Breast epithelium (tissue), 4 donors: ENCODE measurements around the gene GPC3. TPM values are rescaled to one million over a fixed set of nuclear protein-coding genes. Genes with fewer than 3 reads are reported as not detected.

Source experiments
- DNase-seq, 2 donors: peaks; one replicate each; pipeline ENCODE4 v3.0.0-alpha.2; 2019; ENCODE audit warnings: low spot score in 2 of 2
- H3K27ac ChIP-seq, 2 donors: fragments of 200-600 bp; sonication (generic) in 1 of 2; one replicate each; pipeline ENCODE4 v1.5.1; 2016 to 2019; ENCODE audit warnings: mild to moderate bottlenecking in 1 of 2
- H3K27me3 ChIP-seq, 2 donors: fragments of 200-600 bp; sonication (generic) in 1 of 2; one replicate each; pipeline versions ENCODE4 v1.5.1 to v1.6.0; 2017 to 2019; ENCODE audit warnings: control low read depth in 1 of 2, mild to moderate bottlenecking in 1 of 2
- H3K36me3 ChIP-seq: fragments of 200-600 bp; one replicate; pipeline ENCODE4 v1.5.1; 2019
- H3K4me1 ChIP-seq, 2 donors: fragments of 200-600 bp; sonication (generic); one replicate each; pipeline ENCODE4 v1.5.1; 2016 to 2019; ENCODE audit warnings: control low read depth in 1 of 2
- H3K4me3 ChIP-seq, 3 donors: fragments of 200-600 bp; sonication (generic); 1 replicate in 2 of 3; 2 replicates in 1 of 3; pipeline ENCODE4 v1.5.1; 2016 to 2019; ENCODE audit warnings: mild to moderate bottlenecking in 3 of 3, moderate library complexity in 2 of 3
- H3K9me3 ChIP-seq, 2 donors: fragments of 200-600 bp; sonication (generic) in 1 of 2; one replicate each; pipeline ENCODE4 v1.5.1; 2016 to 2019; ENCODE audit warnings: control low read depth in 1 of 2
- POLR2A ChIP-seq: fragments of 450-650 bp; IDR thresholded peaks from one replicate; pipeline ENCODE4 v1.6.1; 2016; ENCODE audit warnings: antibody characterized with exemption, mild to moderate bottlenecking, moderate library complexity
- POLR2AphosphoS5 ChIP-seq, 3 donors: sonication (generic); formaldehyde crosslinking; IDR thresholded peaks; one replicate each; pipeline ENCODE4 v1.6.1; 2017; ENCODE audit warnings: antibody characterized with exemption in 3 of 3
- intact Hi-C: fragments of 100-400 bp; cut with DNase I; formaldehyde crosslinking; loops from one replicate; pipeline ENCODE4 v1.15.1; 2023; ENCODE audit warnings: low total_unique reads
- total RNA-seq, 3 donors: library from RNA; depleted of rRNA; stranded (reverse); fragments of >200 nt; gene quantifications; one replicate each; pipeline ENCODE4 v1.1.0, GENCODE V29; 2016
- TF ChIP-seq, protein P1 (sequence below), 3 donors: fragments of 450-650 bp; IDR thresholded peaks; one replicate each; pipeline ENCODE4 v1.5.1; 2016 to 2017; ENCODE audit warnings: antibody characterized with exemption in 3 of 3, mild to moderate bottlenecking in 3 of 3, moderate library complexity in 3 of 3

The GPC3 gene
- total RNA-seq, 3 donors from 2014 or later = 29.7 to 99.2 (median 89.1) TPM

DNA sequence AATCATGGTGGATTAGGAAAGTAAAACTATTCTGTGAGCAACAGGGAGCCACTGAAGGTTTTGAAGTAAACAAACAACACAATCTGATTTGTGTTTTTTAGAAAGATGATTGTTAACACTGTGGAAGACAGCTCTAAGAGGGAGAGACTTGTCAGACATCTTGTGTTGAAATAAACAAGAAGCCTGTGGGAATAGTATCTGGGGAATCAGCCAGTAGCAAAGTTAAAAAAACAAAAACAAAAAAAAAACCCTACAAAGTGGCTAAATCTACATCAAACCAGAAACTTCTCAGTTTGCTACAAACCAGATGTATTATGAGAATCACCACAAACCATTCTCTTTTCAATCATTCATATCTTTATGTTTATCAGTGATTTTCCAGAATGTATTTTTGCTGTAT, 444.4 kb downstream of the GPC3 start:
- no peak for DNase-seq
- intact Hi-C loops = no loop called here
- no peak overlapping the region for H3K4me3 ChIP-seq
- no peak overlapping the region for H3K27ac ChIP-seq
- H3K4me1 ChIP-seq = no peaks in the 10 kb centered on the region
- no peaks in the 10 kb centered on the region for H3K36me3 ChIP-seq
- H3K27me3 ChIP-seq = peaks cover 0 to 25% of the 10 kb centered on the region in 2 donors
- no peak for TF ChIP-seq POLR2AphosphoS5 (IDR thresholded peaks at IDR 0.05)
- TF ChIP-seq, protein P1, sequence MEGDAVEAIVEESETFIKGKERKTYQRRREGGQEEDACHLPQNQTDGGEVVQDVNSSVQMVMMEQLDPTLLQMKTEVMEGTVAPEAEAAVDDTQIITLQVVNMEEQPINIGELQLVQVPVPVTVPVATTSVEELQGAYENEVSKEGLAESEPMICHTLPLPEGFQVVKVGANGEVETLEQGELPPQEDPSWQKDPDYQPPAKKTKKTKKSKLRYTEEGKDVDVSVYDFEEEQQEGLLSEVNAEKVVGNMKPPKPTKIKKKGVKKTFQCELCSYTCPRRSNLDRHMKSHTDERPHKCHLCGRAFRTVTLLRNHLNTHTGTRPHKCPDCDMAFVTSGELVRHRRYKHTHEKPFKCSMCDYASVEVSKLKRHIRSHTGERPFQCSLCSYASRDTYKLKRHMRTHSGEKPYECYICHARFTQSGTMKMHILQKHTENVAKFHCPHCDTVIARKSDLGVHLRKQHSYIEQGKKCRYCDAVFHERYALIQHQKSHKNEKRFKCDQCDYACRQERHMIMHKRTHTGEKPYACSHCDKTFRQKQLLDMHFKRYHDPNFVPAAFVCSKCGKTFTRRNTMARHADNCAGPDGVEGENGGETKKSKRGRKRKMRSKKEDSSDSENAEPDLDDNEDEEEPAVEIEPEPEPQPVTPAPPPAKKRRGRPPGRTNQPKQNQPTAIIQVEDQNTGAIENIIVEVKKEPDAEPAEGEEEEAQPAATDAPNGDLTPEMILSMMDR (IDR thresholded peaks at IDR 0.05) = no peak
- TF ChIP-seq POLR2A = no peak
- no peaks in the 10 kb centered on the region for H3K9me3 ChIP-seq

DNA sequence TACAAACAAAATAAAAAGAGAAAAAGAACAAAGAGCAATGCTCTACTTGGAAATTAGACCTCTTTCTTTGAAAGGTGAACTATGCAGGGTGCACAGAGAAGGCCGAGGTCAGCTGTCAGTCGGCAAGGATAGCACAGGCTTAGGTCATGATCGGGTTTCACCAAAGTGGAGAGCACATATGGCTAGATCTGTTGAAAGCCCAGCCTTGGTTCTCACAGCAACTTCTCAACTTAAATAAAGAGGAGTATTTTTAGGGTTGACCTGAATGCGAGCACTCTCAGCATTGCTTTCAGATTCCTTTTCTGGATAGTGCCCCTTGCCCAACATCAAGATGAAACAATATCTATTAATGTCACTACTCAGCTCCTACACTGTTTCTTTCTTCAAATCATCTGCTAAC, 447.2 kb downstream of the GPC3 start:
- intact Hi-C loops = no loop called here
- Histone ChIP-seq H3K36me3 (no peaks in the 10 kb centered on the region), H3K4me1 (no peaks in the 10 kb centered on the region), H3K27ac (no peak overlapping the region), H3K9me3 (no peaks in the 10 kb centered on the region), H3K4me3 (no peak overlapping the region), H3K27me3 (peaks cover 0 to 39% of the 10 kb centered on the region in 2 donors)
- TF ChIP-seq POLR2AphosphoS5 (IDR thresholded peaks at IDR 0.05) (no peak), POLR2A (no peak)
- TF ChIP-seq, protein P1 (IDR thresholded peaks at IDR 0.05) = no peak
- no peak for DNase-seq

DNA sequence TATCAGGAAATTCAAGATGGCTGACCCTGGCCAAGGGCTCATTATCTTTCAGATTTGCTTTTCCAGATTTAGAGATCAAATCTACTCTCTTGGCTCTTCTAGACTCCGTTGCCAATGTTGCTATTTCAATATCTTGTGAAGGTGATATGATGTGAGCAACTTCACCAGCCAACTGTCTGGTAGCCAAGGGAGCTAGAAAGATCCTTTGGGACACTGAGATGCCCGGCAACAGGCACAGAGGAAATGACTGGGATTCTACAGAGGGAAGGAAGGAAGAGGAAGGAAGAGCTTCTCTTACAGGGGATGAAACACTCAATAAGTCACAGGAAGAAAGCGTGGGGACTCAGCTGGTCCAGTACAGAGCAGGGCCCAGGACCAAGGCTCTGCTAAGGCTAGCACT, 448.3 kb downstream of the GPC3 start:
- intact Hi-C loops = no loop called here
- Histone ChIP-seq H3K36me3 (no peaks in the 10 kb centered on the region), H3K27me3 (peaks cover 0 to 40% of the 10 kb centered on the region in 2 donors), H3K4me1 (no peaks in the 10 kb centered on the region), H3K9me3 (no peaks in the 10 kb centered on the region), H3K4me3 (no peak overlapping the region), H3K27ac (no peak overlapping the region)
- TF ChIP-seq POLR2A (no peak), POLR2AphosphoS5 (IDR thresholded peaks at IDR 0.05) (no peak)
- TF ChIP-seq, protein P1 (IDR thresholded peaks at IDR 0.05) = no peak
- DNase-seq = no peak

DNA sequence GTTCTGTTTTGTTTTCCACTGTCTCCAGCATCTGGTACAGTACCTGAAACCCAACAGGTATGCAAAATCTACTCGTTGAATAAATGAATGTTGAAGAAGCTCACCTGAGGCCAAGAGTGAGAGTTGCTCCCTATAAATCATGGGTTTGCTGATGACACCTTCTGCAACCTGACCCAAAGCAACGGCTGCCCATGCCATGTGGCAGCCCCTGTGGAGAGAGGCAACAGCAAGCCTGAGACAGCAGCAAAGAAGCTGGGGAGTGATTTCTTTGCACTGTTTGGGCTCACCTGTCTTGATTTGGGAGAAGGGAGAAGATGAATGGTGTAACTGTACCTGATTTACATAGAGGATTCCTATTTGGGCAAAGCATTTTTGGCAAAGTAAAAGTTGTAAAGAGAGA, 450.3 kb downstream of the GPC3 start:
- H3K27ac ChIP-seq = no peak overlapping the region
- no peaks in the 10 kb centered on the region for H3K36me3 ChIP-seq
- intact Hi-C loops = no loop called here
- no peaks in the 10 kb centered on the region for H3K4me1 ChIP-seq
- DNase-seq = no peak
- peaks cover 0 to 35% of the 10 kb centered on the region in 2 donors for H3K27me3 ChIP-seq
- H3K4me3 ChIP-seq = no peak overlapping the region
- H3K9me3 ChIP-seq = no peaks in the 10 kb centered on the region
- TF ChIP-seq, protein P1 (IDR thresholded peaks at IDR 0.05) = no peak
- no peak for TF ChIP-seq POLR2AphosphoS5 (IDR thresholded peaks at IDR 0.05)
- no peak for TF ChIP-seq POLR2A

DNA sequence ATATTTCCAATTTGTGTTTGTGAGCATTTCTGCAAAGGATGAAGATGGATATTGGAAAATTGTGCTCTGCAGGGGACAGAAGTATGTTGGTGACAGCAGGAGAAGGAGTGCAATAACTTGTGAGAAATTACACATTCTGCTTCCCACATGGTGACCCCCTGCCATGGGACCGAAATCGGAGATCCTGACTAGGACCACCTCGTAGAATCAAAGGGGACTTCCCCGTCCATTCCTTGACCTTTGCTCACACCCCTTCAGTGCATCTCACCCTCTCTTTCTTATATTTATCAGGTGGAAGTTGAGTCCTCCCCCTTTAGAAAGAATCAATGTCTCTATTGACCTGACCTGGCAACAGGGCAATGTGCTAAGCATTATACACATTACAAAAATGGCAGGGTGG, 451.2 kb downstream of the GPC3 start:
- Histone ChIP-seq H3K27ac (no peak overlapping the region), H3K36me3 (no peaks in the 10 kb centered on the region), H3K4me3 (no peak overlapping the region), H3K9me3 (no peaks in the 10 kb centered on the region), H3K4me1 (no peaks in the 10 kb centered on the region), H3K27me3 (peaks cover 0 to 34% of the 10 kb centered on the region in 2 donors)
- no peak for TF ChIP-seq POLR2AphosphoS5 (IDR thresholded peaks at IDR 0.05)
- no peak for TF ChIP-seq POLR2A
- TF ChIP-seq, protein P1 (IDR thresholded peaks at IDR 0.05) = no peak
- intact Hi-C loops = no loop called here
- no peak for DNase-seq
